HG02610 (cell line): ENCODE data around the gene HES3.

ENCODE experiments used
- ATAC-seq: cut with Tn5 transposase; IDR thresholded peaks from one replicate; pipeline ENCODE4 v1.9.1; 2021; ENCODE audit warnings: mild to moderate bottlenecking, moderate library complexity; ENCODE audit not compliant: unreplicated experiment

The HES3 gene, protein sequence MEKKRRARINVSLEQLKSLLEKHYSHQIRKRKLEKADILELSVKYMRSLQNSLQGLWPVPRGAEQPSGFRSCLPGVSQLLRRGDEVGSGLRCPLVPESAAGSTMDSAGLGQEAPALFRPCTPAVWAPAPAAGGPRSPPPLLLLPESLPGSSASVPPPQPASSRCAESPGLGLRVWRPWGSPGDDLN

DNA sequence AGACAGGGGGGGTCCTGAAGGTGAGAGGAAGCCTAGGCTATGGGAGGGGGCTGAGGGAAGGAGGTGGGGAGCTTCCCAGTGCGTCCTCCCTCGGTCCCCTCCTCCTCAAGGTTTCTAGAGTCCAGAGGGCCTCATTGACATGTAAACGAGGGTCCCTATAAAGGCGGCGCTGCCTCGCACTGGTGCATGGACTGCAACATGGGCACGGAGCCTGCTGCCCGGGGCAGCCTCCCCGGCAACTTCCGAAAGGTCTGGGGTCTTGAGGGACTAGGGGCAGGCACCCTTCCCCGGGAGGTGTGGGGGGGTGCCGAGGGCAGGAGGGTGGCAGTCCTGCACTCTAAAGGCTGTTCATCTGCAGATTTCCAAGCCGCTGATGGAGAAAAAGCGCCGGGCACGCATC lies at the start of gene HES3:
Gene HES3, plus strand, starts transcription at position 187 of the 400 bp plus-strand sequence. Its CDS starts 187 bp downstream, at position 374.
- ATAC-seq, result no peak

DNA sequence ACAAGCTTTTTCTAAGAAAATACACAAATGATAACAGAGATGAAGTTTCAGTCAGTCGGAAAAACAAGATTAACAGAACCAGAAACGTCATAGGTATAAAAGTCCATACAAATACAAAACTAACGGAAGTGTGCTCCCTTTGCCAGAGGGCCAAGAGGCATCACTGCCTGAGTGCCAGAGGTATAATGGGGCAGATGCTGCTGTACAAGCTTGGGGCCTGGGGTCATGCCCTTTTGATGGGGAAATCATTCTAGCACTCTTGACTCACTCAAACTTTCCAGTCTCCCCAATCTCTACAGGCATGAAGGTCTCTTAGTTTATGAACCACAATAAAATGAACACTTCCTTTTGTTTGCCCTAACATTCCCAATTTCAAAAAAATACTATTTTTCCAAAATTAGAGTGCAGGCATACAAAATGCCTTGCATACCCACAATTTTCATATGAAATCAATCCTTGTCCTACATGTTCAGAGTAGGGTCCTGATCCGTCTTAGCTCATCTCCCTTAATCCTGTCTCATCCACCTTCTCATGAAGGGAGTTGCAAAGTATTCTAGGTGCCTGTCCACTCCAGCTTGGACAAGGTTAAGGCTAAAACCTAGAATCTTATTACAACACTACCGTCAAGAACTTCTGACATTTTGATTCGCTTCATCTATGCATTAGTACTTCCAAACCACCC lies 46.1 kb upstream of the HES3 start:
- ATAC-seq, result no peak

DNA sequence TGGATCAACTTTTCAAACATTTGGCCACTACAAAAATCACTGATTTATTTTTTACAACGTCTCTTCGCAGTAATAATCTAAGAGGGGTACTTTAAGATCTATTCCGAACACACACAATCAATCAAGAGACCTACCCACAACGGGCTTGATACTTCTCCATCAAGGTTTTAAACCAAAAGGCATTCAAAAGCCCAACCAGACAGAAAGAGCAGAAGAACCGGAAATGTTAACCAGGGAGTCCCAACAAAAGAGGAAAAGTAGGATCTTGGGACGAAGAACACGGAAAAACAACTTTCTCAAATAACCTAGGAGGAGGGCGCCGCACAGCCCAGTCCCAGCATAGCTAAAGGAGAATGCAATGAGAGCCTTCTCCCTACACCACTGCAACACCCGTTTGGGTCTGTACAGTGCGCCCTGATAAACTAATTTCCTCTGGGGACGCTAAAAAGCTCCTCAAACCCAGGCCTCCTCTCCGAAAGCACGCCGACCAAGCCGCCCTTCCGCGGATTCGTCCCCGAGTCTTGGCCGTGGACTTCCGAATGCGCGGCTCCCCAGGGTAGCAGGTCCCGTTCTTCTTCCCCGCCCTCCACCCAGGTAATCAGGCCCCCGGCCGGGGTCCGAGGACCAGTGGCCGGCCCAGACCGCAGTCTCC lies 45.2 kb upstream of the HES3 start:
- ATAC-seq, result peak; percentile 14

DNA sequence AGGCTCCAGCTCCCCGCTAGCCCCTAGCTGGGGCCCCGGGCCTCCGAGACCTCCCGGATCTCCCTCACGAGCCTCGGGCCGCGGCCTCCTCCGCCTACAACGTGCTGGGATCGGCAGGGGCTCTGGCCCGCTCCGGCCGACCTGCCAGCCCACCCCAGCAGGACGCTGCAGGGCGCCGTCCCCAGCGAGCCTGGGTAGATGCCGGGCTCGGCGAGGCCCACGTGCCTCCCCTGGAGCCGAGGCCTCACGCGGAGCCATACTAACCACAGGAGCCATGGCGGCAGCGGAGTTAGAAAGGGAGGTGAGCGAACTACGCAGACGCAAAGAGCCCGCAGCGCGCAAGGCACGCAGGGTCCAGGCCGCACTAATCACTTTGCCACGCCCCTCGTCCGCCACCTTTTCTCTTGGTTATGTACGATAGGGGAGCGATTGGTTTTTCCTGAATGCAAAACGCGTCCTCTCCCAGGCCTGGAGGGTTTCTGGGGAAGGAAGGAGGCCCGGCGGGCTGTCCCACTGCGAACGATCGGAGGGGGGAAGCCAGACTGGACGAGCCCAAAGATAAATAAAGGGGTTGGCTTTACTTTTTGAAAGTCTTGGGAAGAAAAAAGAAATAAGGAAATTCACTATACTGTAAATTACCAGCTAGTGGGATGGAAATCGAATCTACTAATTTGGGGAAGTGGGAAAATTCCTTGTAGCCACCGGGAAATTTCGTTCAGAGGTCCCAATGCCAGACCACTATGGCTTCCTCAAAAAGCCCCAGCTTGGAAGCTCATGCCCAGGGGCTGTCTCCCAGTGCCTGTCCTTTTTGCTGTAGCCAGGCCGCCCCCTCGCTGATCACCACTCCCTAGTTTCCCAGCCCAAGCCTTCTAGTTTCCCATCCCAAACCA lies 44.4 kb upstream of the HES3 start, which contains the start of gene RPL22:
Gene RPL22, minus strand, starts transcription at position 298 of the 890 bp plus-strand sequence. Its CDS starts 22 bp downstream, at position 276.
- peak; percentile 90 for ATAC-seq

DNA sequence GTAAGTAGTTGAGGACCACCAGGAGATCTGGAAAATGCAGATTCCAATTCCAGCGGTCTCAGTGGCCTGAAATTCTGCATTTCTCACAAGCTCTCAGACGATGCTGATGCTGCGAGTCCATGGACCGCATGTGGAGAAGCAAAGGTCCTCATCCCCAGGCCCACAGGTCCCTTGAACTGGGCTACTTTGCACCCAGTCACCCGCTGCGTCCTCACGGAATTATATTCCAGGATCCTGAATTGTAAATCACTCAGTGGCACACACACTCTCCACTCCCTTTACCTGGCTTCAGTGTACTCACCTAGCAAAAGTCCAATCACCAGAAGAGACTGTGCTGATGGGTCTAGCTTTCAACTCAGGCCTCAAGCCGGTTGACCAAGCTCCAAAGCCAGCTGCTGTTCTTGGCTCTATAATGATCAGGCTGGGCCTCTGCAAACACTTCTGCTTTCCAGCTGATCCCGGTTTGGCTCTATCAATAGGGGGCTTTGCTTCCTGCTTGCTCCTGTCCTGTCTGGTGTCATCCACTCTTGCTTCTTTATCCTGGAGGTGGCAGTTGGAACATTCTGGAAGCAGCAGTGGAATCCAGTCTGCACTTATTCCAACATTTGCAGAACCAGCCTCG lies 43.7 kb upstream of the HES3 start:
- no peak for ATAC-seq

DNA sequence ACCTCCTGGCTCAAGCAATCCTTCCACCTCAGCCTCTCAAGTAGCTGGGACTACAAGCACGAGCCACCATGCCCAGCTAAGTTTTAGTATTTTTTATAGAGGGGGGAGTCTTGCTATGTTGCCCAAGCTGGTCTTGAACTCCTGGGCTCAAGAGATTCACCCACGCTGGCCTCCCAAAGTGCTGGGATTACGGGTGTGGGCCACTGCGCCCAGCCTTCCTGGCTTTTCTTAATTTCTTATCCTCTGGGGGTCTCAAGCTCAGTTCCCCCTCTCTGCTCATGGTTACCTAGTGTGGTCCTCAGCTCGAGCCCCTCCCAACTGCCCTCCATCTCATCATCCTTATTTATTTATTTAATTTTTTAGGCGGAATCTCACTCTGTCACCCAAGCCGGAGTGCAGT lies 41.7 kb upstream of the HES3 start:
- ATAC-seq, result no peak

DNA sequence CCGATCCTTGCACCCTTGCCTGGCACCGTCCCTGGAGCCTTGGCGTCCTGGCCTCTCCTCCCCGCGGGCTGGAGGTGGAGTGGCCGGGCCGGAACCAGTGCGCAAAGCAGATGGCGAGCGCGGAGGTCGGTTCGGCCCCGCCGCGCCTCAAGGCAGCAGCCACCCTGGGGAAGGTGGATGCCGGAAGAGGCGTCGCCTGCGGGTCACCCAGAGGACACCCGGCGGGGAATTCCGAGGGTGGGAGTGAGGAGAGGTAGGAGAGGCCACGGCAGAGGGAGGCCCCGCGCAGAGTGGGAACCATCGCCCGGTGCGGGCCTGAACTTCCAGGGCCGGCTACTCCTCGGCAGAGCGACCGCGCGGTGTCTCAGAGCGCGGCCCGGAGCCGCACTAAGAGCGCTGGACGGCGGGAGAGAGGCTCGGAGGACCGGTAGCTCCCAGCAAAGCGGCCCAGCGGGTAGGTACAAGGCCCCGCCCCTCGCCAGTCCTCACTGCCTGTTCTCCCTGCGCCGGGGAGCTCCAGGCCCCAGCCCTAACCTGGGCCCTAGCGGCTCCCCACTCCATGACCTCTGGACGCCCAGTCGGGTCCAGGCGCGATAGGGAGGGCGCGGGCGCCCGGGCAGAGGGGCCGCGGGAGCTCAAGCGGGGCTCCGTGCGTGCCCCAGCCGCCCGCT lies 38.0 kb upstream of the HES3 start, which contains the start of gene RNF207:
Gene RNF207, plus strand, starts transcription at position 271 of the 671 bp plus-strand sequence. CDS start 417 bp downstream, outside the sequence.
- ATAC-seq, result peak; percentile 64

DNA sequence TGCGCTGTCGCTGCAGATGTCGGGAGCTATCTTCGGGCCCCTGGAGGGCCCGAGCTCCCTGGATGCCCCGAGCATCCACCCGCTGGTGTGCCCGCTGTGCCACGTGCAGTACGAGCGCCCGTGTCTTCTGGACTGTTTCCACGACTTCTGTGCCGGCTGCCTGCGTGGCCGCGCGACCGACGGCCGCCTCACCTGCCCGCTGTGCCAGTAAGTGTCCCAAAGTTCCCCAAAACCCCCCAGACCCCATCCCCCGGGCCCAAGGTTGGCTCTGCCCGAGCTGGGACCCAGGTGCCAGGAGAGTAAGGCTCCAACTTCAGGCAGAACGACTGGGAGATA lies 37.5 kb upstream of the HES3 start:
- ATAC-seq, result no peak

DNA sequence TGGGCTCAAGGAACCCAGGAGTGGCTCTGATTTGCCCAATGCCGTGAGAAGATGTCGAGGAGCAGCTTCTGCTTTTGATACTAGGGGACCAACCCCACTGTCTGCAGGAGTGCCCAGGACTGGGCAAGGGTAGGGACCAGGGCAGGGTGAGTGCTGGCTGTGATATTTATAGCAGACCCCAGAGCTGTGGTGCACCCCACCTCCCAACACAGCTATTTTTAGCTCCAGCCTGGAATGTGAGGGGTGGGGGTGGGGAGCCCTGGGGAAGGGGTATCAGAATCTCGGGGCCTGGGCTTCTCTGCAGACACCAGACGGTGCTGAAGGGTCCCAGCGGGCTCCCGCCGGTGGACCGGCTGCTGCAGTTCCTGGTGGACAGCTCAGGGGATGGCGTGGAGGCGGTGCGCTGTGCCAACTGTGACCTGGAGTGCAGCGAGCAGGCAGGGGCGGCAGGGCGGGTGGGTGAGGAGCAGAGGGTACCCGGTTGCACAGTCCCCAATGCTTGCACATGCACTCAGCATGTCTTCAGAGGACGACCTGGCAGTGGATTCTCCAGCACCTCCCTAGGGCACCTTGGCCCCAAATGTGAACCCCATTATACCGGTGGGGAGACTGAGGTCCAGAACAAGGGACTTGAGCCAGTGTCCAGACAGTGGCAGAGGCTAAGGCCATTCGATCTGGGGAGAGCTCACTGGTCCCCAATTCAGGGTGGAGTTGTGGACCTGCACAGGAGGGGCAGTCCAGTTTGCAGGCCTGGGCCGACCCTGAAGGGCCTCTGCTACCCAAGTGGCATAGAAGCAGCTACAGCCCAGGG lies 36.7 kb upstream of the HES3 start:
- ATAC-seq, result no peak

DNA sequence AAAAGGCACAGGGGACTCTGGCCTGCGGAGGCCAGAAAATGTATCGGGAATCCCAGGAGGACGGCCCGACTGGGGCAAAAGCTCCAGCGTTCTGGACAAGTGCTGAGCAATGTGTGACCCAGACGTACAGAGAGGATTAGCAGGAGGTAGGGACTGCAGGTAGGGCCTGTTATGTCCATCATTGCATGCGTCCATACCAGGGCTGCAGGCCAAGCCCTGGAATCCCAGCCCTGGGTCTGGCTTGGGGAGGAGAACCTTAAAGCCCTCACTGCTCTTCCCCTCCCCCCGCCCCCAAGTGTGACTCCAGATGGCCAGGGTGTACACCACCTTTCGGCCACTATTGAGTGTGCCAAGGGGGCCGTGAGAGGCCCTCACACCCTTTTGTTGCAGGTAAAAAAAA lies 36.1 kb upstream of the HES3 start:
- ATAC-seq, result no peak

DNA sequence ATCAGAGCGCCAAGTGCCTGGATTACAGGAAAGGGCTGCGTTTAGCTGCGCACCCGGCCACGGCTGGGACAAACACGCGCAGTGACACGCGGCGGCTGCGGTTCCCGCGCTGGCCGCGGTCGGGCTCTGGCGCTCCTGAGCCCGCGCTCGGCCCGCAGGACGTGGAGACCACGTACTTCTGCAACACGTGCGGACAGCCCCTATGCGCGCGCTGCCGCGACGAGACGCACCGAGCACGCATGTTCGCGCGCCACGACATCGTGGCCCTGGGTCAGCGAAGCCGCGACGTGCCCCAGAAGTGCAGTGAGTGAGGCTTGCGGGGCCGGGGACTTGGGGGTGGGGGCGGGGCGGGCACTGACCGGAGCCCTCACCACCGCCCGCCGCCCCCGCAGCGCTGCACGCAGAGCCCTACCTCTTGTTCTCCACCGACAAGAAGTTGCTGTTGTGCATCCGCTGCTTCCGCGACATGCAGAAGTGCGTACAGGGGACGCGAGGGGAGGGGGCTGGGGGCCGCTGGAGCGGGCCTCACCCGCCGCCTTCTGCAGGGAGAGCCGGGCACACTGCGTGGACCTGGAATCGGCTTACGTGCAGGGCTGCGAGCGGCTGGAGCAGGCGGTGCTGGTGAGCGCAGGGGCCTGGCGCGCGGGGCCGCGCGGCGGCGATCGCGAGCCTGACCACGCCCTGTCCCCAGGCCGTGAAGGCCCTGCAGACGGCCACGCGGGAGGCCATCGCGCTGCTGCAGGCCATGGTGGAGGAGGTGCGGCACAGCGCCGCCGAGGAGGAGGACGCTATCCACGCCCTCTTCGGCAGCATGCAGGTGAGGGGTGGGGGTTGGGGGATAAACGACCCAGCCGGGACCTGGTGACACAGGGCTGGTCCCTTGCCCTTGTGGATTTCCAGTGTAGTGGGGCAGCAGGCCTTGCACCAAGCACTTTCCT lies 35.0 kb upstream of the HES3 start:
- no peak for ATAC-seq

DNA sequence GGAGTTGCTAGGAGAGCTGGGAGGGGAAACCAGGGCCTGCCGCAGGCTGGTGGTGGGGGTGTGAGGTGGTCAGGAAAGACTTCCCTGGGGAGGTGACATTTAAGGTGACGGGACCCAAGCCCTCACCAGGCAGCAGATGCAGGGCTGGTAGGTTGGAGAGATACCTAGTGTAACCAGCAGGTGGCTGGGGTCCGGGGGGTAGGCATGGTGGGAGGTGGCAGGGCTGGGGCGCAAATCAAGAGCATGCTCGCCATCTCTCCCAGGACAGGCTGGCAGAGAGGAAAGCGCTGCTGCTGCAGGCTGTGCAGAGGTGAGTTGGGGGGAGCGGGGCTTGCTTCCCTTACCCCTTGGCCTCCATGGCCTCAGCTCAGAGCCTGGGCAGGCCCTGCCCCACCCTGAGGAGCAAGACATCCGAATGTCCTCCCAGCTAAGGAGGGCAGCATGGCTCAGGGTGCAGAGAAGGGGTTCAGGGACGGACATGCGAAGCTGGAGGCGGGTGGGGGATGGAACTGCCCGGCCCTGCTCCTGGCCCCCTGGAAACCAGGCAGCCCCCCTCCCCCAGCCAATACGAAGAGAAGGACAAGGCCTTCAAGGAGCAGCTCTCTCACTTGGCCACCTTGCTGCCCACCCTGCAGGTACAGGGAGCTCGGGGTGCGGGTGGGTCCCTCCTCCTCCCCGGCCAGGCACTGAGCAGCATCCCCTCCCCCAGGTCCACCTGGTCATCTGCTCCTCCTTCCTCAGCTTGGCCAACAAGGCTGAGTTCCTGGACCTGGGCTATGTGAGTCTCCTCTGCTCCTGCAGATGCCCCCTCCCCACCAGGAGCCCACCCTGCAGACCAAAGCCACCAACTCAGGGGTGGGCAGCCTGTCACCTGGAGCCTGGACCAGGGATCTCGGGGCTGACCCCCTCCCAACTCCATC lies 34.1 kb upstream of the HES3 start:
- ATAC-seq, result no peak

DNA sequence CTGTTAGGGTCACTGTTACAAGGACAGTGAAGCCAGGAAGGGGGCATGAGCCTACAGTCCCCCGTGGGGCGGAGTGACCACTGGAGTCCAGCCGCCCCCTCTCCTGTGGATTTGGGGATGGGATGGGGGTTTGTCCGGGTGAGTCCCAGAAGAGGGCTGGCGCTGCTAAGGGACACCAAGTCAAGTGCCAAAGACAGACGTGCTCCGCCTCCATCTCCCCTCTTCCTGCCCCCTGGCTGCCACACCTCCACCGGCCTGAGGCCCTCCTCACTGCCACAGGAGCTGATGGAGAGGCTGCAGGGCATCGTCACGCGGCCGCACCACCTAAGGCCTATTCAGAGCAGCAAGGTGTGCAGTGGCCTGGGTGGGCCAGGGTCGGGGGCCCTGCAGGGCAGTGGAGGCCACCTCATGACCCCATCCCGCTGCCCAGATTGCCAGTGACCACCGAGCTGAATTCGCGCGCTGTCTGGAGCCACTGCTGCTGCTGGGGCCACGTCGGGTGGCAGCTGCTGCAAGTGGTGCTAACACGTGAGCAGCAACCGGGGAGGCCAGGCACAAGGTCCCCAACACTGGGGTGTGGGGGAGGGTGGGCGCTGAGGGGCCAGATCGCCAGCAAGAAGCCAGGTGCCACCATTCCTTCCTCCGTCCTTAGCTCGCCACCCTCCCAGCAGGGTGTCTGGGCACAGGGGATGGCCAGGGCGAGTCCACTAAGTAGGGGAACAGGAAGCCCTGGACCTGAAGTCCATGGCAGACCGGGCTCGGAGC lies 33.2 kb upstream of the HES3 start:
- no peak for ATAC-seq

DNA sequence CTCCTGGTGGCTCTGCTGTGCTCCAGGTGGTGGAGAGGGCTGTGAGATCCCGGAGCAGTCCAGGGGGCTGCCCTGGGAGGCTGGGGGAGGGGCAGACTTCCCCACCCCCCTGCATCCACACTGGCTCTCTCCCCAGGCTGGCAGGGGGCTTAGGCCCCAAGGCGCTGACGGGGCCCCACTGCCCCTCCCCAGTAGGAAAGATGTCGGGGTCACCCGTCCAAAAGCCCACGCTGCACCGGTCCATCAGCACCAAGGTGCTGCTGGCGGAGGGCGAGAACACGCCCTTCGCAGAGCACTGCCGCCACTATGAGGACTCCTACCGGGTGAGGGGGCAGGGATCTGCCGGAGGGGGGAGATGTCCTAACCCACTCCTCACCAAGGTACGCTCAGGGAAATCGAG lies 32.2 kb upstream of the HES3 start:
- ATAC-seq, result no peak

DNA sequence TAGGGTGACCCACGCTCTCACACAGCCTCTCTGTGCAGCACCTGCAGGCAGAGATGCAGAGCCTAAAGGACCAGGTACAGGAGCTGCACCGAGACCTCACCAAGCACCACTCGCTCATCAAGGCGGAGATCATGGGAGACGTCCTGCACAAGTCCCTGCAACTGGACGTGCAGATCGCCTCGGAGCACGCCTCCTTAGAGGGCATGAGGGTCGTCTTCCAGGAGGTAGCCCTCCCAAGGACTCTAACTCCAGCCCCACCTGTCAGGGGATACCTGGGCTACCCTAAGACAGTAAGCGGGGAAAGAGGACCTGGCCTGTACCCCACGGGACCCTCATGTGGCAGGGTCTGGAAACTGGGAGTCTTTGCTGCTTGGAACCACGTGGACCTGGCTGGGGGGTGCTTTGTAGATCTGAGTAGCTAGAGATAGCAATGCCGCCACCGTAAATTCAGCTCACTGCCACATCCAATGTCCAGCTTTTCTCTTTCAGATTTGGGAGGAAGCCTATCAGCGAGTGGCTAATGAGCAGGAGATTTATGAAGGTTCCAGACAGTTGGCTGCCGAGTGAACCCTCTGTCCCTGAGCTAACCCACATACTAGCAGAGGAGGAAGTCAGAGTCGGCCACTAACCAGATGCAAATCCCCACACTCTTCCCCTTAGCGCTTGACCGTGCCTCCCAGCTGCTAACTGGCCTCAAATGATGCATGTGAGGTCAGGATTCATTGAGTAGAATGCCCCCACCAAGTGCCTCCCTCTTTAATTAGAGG lies 31.6 kb upstream of the HES3 start:
- no peak for ATAC-seq
